ENCODE results near the gene CDH22. TPM values are rescaled to one million over a fixed set of nuclear protein-coding genes. Genes with fewer than 3 reads are reported as not detected.

CDH22 gene
- total and polyA plus RNA-seq, 10 of the 15 experiments (the other 5 are each of a cell fraction or from before 2014, with no cell fraction given) = not detected

- TF ChIP-seq TAF1 (IDR thresholded peaks at IDR 0.05; ENCODE audit: borderline replicate concordance, low read depth, low read length) (no peak), MAX (IDR thresholded peaks at IDR 0.05; ENCODE audit: low read depth, low read length) (no peak), BHLHE40 (IDR thresholded peaks at IDR 0.05; ENCODE audit: borderline replicate concordance in 1 of 2, low read depth in 2 of 2, low read length in 1 of 2) (no peak), RCOR1 (conservative IDR thresholded peaks at IDR 0.05; ENCODE audit: low read depth, low read length) (no peak), ZSCAN29 (IDR thresholded peaks at IDR 0.05) (no peak), MEF2B (IDR thresholded peaks at IDR 0.05; ENCODE audit: partially characterized antibody, poor library complexity, severe bottlenecking) (no peak), NFXL1 (IDR thresholded peaks at IDR 0.05; ENCODE audit: borderline replicate concordance) (no peak), CHD1 (IDR thresholded peaks at IDR 0.05; ENCODE audit: low read depth, low read length) (no peak), EED (IDR thresholded peaks at IDR 0.05; ENCODE audit: low read depth) (no peak), CEBPB (IDR thresholded peaks at IDR 0.05; ENCODE audit: borderline replicate concordance in 1 of 2, low read depth in 2 of 2, low read length in 2 of 2) (no peak), CHD2 (IDR thresholded peaks at IDR 0.05; ENCODE audit: borderline replicate concordance, low read depth, low read length) (no peak), BACH1 (IDR thresholded peaks at IDR 0.05; ENCODE audit: borderline replicate concordance) (no peak), USF1 (IDR thresholded peaks at IDR 0.05; ENCODE audit: borderline replicate concordance, extremely low read length, insufficient read depth, low read depth, low read length) (no peak)
- Histone ChIP-seq H3K9me3 (replicated peaks; ENCODE audit: control insufficient read depth, insufficient read depth, low read length) (no peaks in the 10 kb centered on the region), H3K4me2 (ENCODE audit: control insufficient read depth, insufficient read depth) (no peak overlapping the region), H3K27me3 (replicated peaks in 1 of 2; ENCODE audit: control insufficient read depth in 2 of 2, insufficient read depth in 2 of 2, low read length in 1 of 2) (peaks cover 5 to 14% of the 10 kb centered on the region in 2 experiments; a peak in 3 of 4 replicates), H4K20me1 (ENCODE audit: control insufficient read depth, insufficient read depth) (no peaks in the 10 kb centered on the region; the same call in 1 of the 2 replicates), H3K9ac (ENCODE audit: control insufficient read depth, insufficient read depth, low read length) (no peak overlapping the region), H3K27ac (ENCODE audit: control insufficient read depth, insufficient read depth) (no peak overlapping the region), H2AFZ (ENCODE audit: control insufficient read depth, low read depth, low read length) (no peak overlapping the region), H3K36me3 (ENCODE audit: control insufficient read depth in 2 of 2, insufficient read depth in 2 of 2, low read length in 1 of 2) (no peaks in the 10 kb centered on the region), H3K4me1 (ENCODE audit: control insufficient read depth, insufficient read depth, low read length) (no peaks in the 10 kb centered on the region), H3K4me3 (no peak overlapping the region), H3K79me2 (ENCODE audit: control insufficient read depth, insufficient read depth, low read length) (no peaks in the 10 kb centered on the region)
- FAIRE-seq (no peak), DNase-seq (ENCODE audit: low read depth, low spot score) (no peak), ATAC-seq (no peak)
- intact Hi-C loops (cut with micrococcal nuclease; ENCODE audit: unreplicated experiment) = no loop called here
- ChIA-PET POLR2A (interaction anchor here (0.7 kb wide), 1 partner anchor 17 kb away, joined by 3 read pairs; no protein-coding TSS in a partner anchor), CTCF (interaction anchor here (0.6 to 2.2 kb wide), 13 partner anchors 10 to 186 kb away, joined by 3 to 9 read pairs (median 4); no protein-coding TSS in a partner anchor), RAD21 (ENCODE audit: unreplicated experiment) (interaction anchor here (1.2 to 1.3 kb wide), 2 partner anchors 65 to 150 kb away, joined by 3 to 4 read pairs; no protein-coding TSS in a partner anchor), SMC1A (ENCODE audit: uncharacterized antibody, unreplicated experiment) (interaction anchor here (0.7 kb wide), 1 partner anchor 52 kb away, joined by 3 read pairs; no protein-coding TSS in a partner anchor)
- no TSS peak for BruUV-seq (replicated peaks)
- in situ Hi-C loops (cut with MboI) = no loop called here
- 27% methylated on average over 6 of the region's 6 CpGs for WGBS (ENCODE audit: insufficient coverage, insufficient replicate concordance, low lambda C conversion rate, missing lambda C conversion rate)
Measured at GRCh38 chr20:46172455-46172854, 135.8 kb downstream of the CDH22 start.

Data from GM12878 (cell line).